Middle frontal gyrus (tissue), 1 donor: ENCODE measurements around the gene AP1M1.

Experiments
- DNase-seq: peaks from one replicate; pipeline ENCODE4 v3.0.0-alpha.2; 2015; ENCODE audit warnings: low spot score; ENCODE audit errors: extremely low spot score

AP1M1 gene

GRCh38 chr19:16295057-16295456, 97.3 kb downstream of the AP1M1 start:
- DNase-seq, result no peak
